GM13976 (cell line): Measurements from ENCODE around the gene TMPRSS4.

Experiments
- DNase-seq: peaks from one replicate; pipeline ENCODE4 v3.0.0; 2012; ENCODE audit warnings: low spot score
- CTCF ChIP-seq: IDR thresholded peaks from 2 replicates; pipeline ENCODE4 v1.5.1; 2012; ENCODE audit warnings: borderline replicate concordance, mild to moderate bottlenecking; ENCODE audit not compliant: insufficient read depth; ENCODE audit errors: extremely low read depth, missing control alignments, control extremely low read depth
- in situ Hi-C: fragments of 300-500 bp; cut with MboI; formaldehyde crosslinking; loops from one replicate; pipeline ENCODE4 v1.12.0; 2022; ENCODE audit warnings: low sequenced_read_pairs, mixed read lengths, inconsistent platforms; ENCODE audit not compliant: unreplicated experiment

Gene TMPRSS4

GRCh38 chr11:118169300-118170140 lies 92.6 kb downstream of the TMPRSS4 start:
- in situ Hi-C loops: no loop called here
- DNase-seq: no peak
- TF ChIP-seq CTCF: no peak

GRCh38 chr11:118170231-118170630 lies 93.4 kb downstream of the TMPRSS4 start:
- no peak for TF ChIP-seq CTCF
- in situ Hi-C loops: no loop called here
- no peak for DNase-seq

- in situ Hi-C loops: no loop called here
Measured at GRCh38 chr11:118170882-118171268, 94.0 kb downstream of the TMPRSS4 start.

More at GRCh38 chr11:118170882-118171268, 94.0 kb downstream of the TMPRSS4 start:
- no peak for TF ChIP-seq CTCF
- DNase-seq: no peak
